Fibroblast of skin of left biceps (primary cell): ENCODE measurements around the gene FBXO24.
"Not testable (repeated sequence)": the region's sequence is repeated elsewhere in the genome, so short reads cannot be mapped to it uniquely, and the experiment has no call there.

Experiments used
- DNase-seq, 2 experiments: peaks; one replicate each; pipeline ENCODE4 v3.0.0-alpha.2; 2013; ENCODE audit warnings: low read depth in 2 of 2

FBXO24 gene, protein sequence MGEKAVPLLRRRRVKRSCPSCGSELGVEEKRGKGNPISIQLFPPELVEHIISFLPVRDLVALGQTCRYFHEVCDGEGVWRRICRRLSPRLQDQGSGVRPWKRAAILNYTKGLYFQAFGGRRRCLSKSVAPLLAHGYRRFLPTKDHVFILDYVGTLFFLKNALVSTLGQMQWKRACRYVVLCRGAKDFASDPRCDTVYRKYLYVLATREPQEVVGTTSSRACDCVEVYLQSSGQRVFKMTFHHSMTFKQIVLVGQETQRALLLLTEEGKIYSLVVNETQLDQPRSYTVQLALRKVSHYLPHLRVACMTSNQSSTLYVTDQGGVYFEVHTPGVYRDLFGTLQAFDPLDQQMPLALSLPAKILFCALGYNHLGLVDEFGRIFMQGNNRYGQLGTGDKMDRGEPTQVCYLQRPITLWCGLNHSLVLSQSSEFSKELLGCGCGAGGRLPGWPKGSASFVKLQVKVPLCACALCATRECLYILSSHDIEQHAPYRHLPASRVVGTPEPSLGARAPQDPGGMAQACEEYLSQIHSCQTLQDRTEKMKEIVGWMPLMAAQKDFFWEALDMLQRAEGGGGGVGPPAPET

DNA sequence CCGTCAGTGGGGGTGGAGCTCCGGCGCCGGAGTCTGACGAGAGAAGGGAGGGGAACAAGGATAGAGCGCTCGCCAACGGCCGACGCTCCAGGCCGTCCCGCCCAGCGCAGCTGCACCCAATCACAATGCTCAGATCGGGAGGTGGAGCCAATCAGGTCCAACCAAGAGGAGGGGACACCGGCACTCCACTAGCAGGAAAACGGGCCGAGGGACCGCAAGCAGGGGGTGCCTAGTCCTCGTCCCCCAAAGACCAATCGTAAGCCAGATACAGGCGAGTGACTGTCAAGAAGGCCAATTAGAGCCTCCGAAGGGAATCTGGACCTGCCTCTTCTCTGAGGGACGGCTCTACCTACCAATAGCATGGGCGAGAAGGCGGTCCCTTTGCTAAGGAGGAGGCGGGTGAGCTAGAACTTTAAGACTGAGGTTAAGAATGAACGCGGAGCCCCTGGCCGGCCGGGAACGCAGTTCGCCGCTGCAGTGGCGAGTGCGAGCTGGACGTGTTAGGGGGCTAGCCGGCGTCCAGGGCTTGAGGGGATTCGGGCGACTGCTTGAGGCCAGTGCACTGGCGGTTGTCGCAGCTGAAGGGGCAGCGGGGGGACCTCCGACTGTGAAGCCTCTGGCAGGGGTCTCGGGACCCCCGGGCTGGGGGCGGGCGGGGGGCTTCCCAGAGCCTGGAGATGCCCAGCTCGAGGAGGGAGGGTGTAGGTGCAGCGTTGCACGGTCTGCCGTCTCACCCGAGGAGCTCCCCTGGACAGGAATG is at the start of gene FBXO24:
TSS of gene FBXO24 (plus strand) at position 63 of the 760 bp plus-strand sequence. CDS start at position 361, 298 bp downstream.
- DNase-seq: peak; percentile 100

- DNase-seq: not testable (repeated sequence)
These were observed 49.4 kb upstream of the FBXO24 start for GRCh38 chr7:100536695-100537094.

- no peak for DNase-seq
These were observed 47.8 kb upstream of the FBXO24 start for GRCh38 chr7:100538348-100538653.

GRCh38 chr7:100538654-100539435 is 47.3 kb upstream of the FBXO24 start, which contains the start of gene AGFG2:
Gene AGFG2 (plus strand): TSS chr7:100539203. CDS start chr7:100539347, 144 bp downstream.
- peak; percentile 99 for DNase-seq

DNA sequence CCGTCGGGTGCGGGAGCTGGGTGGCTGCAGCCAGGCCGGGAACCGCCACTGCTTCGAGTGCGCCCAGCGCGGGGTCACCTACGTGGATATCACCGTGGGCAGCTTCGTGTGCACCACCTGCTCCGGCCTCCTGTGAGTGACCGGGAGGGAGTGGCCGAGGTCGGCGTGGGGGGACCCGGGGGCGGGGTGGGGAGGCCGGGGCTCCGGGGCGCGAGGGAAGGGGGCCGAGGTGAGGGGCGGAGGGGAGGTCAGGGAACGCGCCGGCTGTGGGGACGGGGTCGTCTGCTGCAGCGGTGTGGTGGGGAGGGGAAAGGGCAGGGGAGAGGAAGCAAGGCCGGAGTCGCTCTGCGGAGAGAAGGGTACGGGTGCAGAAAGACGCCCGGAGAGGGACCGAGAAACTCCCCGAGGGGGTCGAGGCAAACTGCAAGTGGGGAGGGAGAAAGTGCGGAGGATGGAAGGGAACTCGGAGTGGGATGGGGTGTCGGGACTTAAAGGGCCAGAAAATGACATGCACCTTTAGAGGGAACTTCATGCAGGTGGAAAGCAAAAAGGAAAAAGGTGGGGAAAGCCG is 46.6 kb upstream of the FBXO24 start:
- no peak for DNase-seq

- no peak for DNase-seq
These were observed 45.9 kb upstream of the FBXO24 start for GRCh38 chr7:100540073-100540723.

GRCh38 chr7:100541309-100541708 is 44.8 kb upstream of the FBXO24 start:
- DNase-seq: not testable (repeated sequence)

- no peak for DNase-seq
These were observed 42.5 kb upstream of the FBXO24 start for GRCh38 chr7:100543586-100543985.

DNA sequence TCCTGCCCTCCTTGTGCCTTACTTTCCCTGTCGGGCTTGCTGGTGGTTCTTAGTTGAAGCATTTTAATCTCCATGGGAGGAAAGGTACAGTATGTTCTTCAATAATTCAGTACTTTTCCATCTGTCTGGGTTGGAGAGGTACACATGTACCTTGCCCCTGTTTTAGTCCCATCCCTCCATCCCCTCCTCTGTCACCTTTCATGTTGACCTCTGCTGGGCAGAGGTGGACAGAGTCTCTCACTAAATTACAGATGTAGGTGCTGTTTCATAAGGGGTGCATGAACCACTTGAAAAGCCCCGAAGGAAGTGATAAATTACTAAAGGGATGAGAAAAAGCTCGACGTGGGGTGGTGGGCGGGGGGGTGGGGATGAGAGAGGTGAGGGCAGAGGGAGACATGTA is 41.7 kb upstream of the FBXO24 start:
- DNase-seq: no peak

DNA sequence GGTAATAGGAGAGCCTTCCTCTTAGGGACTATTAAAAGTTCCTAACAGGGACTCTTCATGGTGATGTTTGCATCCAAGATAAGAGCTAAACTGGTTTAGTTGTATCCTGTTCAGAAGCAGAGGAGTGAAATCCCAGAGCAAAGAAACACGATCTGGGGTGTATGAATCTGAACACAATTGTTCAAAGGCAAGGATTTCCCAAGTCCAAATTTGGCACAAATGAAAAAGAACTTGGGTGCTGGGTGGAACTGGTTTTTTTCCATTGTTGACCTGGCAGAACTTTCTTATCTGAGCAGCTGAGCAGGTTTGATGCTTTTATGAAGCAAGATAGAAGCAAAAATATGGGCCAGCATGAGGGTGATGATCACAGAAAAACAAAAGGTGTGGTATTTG is 41.2 kb upstream of the FBXO24 start:
- DNase-seq: no peak

DNA sequence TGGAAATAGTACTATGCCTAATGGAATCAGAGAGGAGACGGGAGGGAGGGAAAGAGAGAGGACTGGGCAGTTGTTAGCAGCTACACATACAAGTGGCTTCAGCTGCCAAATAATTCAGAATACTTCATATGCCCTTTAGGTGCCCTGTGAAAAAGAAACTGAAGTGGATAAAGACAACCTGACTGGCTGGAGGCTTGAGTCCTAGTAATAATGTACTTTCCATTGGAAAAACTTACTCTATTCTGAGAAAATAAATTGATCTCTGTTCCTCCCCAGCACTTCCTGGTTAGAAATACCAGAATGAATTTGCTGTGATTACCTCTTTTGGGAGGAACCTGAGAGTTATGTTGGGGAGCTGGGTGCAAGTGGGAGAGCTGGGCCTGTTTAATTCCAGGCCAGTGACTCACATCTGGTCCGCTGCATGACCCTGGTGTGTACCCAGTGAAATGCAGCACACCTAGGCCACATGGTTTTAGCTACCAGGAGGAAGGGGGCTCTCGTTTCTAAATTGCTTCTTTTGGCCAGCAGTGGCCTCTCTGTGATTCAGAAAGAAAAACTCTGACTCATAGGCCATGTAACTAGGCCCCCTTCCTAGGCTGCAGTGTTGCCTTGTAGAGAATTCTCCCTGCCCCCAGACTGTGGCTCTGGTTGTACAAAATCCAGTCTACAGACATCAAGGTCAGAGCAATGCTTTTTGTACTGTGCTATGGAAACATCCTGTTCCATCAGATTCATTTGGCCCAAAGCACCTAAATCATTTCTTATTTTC is 40.6 kb upstream of the FBXO24 start:
- DNase-seq: peak; percentile 66 to 73

DNA sequence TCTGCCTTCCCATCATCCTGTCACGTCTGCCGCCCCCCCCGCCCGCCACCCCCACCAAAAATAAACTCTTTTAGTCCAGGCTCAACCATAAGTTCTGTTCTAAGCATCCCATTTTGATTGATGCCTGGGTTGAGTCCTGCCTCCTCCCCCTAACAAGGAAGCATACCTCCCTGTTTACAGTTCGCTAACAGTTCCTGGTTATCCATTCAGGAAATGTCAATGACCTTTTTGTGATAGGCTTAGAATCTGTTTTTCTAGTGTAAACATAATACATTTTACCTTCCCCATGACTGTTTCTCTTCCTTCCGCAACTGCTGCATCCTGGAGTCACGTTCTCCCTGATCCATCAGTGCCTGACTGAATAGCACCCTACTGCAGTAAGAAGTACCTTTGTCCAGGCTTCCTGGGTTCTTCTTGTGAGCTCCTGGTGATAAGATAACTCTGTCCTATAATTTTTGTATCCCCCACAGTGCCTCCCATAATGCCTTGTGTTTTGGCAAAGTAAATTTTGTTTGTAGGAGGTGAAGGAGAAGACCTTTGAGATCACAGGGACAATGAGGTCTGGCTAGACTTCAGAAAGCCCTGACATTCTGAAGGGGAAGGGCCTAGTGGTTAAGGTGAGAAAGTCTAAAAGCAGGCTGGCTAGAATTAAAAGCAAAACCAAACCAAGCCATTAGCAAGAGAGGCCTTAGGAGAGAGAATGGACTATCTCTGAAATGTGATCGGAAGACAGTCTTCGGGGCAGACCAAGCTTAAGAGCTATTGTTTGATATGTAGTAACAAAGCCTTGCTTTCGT is 39.8 kb upstream of the FBXO24 start:
- no peak for DNase-seq

DNA sequence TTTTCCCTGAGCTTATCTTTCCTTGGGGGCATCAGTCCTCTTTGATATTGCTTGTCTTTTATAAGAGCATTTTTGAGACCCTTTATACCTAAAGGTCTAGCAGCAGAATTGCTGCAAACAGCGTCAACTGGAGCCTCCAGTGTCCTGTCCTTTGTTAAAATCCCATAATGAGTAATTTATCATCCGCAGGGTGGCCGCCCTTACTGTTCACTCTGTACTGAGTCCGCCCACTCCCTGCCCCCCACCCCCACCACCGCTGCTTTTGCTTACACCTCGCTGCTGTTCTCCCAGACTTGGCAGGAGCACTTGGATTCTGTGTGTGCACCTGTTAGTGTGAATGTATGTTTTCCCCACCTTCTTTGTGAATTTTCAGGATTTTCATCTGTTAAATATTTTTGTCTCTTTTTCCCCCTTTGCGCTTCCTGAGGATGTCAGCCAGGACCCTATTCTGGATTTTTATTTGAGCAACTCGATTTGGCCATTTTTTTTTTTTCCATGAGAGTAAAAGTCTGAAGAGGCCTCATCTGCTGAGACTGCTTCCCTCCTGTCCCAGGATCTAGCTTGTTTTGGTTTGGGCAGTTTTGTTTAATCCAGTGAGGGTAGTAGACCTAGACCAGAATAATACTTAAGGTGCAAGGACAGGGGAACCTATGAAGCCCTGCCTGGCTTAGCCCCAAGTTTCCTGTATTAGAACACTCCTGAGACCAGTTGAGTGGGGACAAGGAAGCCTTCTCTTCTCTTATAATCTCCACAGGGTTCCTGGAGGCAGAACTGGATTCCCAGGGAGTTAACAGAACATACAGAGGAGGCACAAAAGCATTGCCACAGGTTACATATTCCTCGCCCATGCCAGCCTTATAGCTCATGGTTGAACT is 39.0 kb upstream of the FBXO24 start:
- no peak for DNase-seq

DNA sequence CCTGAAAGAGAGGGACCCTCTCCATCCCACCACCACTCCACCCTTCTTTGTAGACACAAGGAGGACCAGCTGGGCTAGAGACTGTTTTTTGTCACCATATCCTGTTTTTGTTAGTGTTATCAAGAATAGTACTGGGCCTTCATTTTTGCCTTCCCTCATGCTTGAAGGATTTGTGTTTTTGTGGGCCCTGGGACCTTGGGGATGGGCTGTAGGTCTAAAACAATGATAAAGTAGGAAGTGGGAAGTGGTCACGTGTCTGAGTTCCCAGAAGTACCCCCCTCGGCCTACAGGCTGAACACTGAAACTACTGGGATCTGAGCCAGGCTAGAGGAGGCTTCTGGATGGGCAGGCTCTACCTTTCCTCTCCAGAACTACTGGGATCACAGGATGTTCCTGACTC is 38.3 kb upstream of the FBXO24 start:
- no peak for DNase-seq

GRCh38 chr7:100548446-100548845 is 37.7 kb upstream of the FBXO24 start:
- peak in 1 of 2 experiments; percentile 24 for DNase-seq

DNA sequence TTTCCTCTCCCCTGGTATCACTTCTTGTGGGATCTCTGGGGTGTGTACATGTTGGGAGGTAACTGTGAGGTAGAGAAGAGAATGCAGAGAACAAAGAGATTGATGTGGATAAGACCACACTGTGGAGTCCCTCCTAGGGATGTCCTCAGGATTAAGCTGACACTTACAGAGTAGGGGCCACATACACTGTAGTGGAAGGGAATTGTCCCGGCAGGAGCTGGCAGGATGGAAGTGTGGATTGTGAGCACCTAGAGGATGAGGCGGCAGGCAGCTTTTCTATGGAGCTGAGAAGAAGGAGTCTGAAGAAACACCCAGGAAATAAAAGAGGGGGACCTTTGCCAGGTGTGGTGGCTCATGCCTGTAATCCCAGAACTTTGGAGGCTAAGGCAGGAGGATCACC is 33.6 kb upstream of the FBXO24 start:
- DNase-seq: no peak

- DNase-seq: no peak
These were observed 33.1 kb upstream of the FBXO24 start for GRCh38 chr7:100553032-100553431.

DNA sequence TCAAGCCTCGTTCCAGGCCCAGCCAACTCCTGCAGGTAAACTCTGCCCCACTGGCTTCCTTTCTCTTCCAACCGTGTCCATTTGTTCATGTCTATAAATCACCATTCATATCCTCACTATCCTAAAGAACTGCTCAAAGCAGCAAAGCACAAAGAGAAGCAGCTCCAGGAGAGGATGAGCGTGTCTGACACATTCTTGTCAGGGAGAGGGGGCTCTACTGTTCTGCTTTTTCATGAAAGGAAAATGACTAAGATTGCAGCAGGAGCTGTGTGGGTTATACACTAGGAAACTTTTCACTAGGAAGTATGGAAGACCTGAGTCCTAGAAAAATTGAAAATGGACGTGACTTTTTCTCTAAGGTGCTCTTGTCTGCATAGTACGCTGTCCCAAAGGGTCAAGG is 30.4 kb upstream of the FBXO24 start:
- no peak for DNase-seq
